Effector memory CD8-positive, alpha-beta T cell (primary cell): ENCODE data around the gene TM2D3.
A peak's percentile ranks its signal among the peaks of the same experiment; 100 is the strongest.
"Not testable (repeated sequence)": the region's sequence is repeated elsewhere in the genome, so short reads cannot be mapped to it uniquely, and the experiment has no call there.

ENCODE experiments used
- ATAC-seq: fragments of 150-1000 bp; cut with Tn5 transposase; replicated peaks from 2 replicates; pipeline ENCODE4 v1.10.0; 2021; ENCODE audit warnings: mild to moderate bottlenecking, moderate library complexity
- DNase-seq, 3 experiments: peaks; one replicate each; pipeline ENCODE4 v3.0.0; 2021
- H3K27ac Mint-ChIP-seq, 2 donors: one replicate each; pipeline ENCODE4 v1.8.0; 2022; ENCODE audit warnings: mild to moderate bottlenecking in 2 of 2, mixed read lengths in 2 of 2, moderate library complexity in 2 of 2
- H3K27me3 Mint-ChIP-seq, 2 donors: one replicate each; pipeline ENCODE4 v1.8.0; 2022; ENCODE audit warnings: mixed read lengths in 2 of 2
- H3K36me3 Mint-ChIP-seq: one replicate; pipeline ENCODE4 v1.8.0; 2022; ENCODE audit warnings: mild to moderate bottlenecking, moderate library complexity, mixed read lengths; ENCODE audit not compliant: insufficient read depth
- H3K4me1 Mint-ChIP-seq, 2 donors: one replicate each; pipeline ENCODE4 v1.8.0; 2022; ENCODE audit warnings: low read depth in 2 of 2, mixed read lengths in 2 of 2
- H3K4me3 Mint-ChIP-seq, 2 donors: one replicate each; pipeline ENCODE4 v1.8.0; 2022; ENCODE audit warnings: mild to moderate bottlenecking in 2 of 2, mixed read lengths in 2 of 2, moderate library complexity in 2 of 2
- H3K9me3 Mint-ChIP-seq, 2 donors: one replicate each; pipeline ENCODE4 v1.8.0; 2022; ENCODE audit warnings: mixed read lengths in 2 of 2

Gene TM2D3

GRCh38 chr15:101650145-101650544, 2.0 kb downstream of the TM2D3 start:
- peak overlapping the region in 1 of 2 donors; percentile 96 for H3K27ac Mint-ChIP-seq
- peak overlapping the region; percentile 86 to 90 for H3K4me3 Mint-ChIP-seq
- ATAC-seq (no peak), DNase-seq (no peak)
- peaks cover 70% of the 10 kb centered on the region for H3K36me3 Mint-ChIP-seq
- peaks cover 14 to 38% of the 10 kb centered on the region in 2 donors for H3K4me1 Mint-ChIP-seq
- H3K9me3 Mint-ChIP-seq: no peaks in the 10 kb centered on the region
- H3K27me3 Mint-ChIP-seq: no peaks in the 10 kb centered on the region

- no peaks in the 10 kb centered on the region for H3K9me3 Mint-ChIP-seq
- no peaks in the 10 kb centered on the region for H3K27me3 Mint-ChIP-seq
- peak overlapping the region in 1 of 2 donors; percentile 74 for H3K27ac Mint-ChIP-seq
- ATAC-seq: no peak
- no peak overlapping the region for H3K4me3 Mint-ChIP-seq
- peaks cover 18 to 36% of the 10 kb centered on the region in 2 donors for H3K4me1 Mint-ChIP-seq
- DNase-seq: no peak
- H3K36me3 Mint-ChIP-seq: peaks cover 86% of the 10 kb centered on the region
Observed at GRCh38 chr15:101648356-101648755, 3.8 kb downstream of the TM2D3 start.

- H3K27me3 Mint-ChIP-seq: no peaks in the 10 kb centered on the region
- no peak for DNase-seq
- H3K4me1 Mint-ChIP-seq: peaks cover 23 to 40% of the 10 kb centered on the region in 2 donors
- no peak overlapping the region for H3K4me3 Mint-ChIP-seq
- peaks cover 88% of the 10 kb centered on the region for H3K36me3 Mint-ChIP-seq
- ATAC-seq: no peak
- H3K9me3 Mint-ChIP-seq: no peaks in the 10 kb centered on the region
- no peak overlapping the region for H3K27ac Mint-ChIP-seq
Observed at GRCh38 chr15:101647251-101647650, 4.9 kb downstream of the TM2D3 start.

- Mint-ChIP-seq H3K27me3 (no peaks in the 10 kb centered on the region), H3K4me3 (no peak overlapping the region), H3K4me1 (peaks cover 28 to 46% of the 10 kb centered on the region in 2 donors), H3K27ac (no peak overlapping the region), H3K36me3 (peaks cover 87% of the 10 kb centered on the region), H3K9me3 (no peaks in the 10 kb centered on the region)
- ATAC-seq: no peak
- DNase-seq: no peak
Observed at GRCh38 chr15:101646672-101647071, 5.5 kb downstream of the TM2D3 start.

GRCh38 chr15:101642361-101642760, 9.8 kb downstream of the TM2D3 start:
- peaks cover 76% of the 10 kb centered on the region for H3K36me3 Mint-ChIP-seq
- H3K27ac Mint-ChIP-seq: peak overlapping the region; percentile 94

GRCh38 chr15:101641894-101642293, 10.3 kb downstream of the TM2D3 start:
- ATAC-seq (peak; percentile 90), DNase-seq (peak; percentile 8 to 38 (median 11))
- Mint-ChIP-seq H3K27me3 (no peaks in the 10 kb centered on the region), H3K4me1 (peaks cover 21 to 23% of the 10 kb centered on the region in 2 donors), H3K27ac (peak overlapping the region; percentile 94), H3K36me3 (peaks cover 76% of the 10 kb centered on the region), H3K9me3 (no peaks in the 10 kb centered on the region), H3K4me3 (peak overlapping the region in 1 of 2 donors; percentile 51)

More at GRCh38 chr15:101642361-101642760, 9.8 kb downstream of the TM2D3 start:
- no peak for DNase-seq
- peak overlapping the region; percentile 25 to 51 for H3K4me3 Mint-ChIP-seq
- H3K4me1 Mint-ChIP-seq: peaks cover 21 to 26% of the 10 kb centered on the region in 2 donors
- no peaks in the 10 kb centered on the region for H3K27me3 Mint-ChIP-seq
- no peaks in the 10 kb centered on the region for H3K9me3 Mint-ChIP-seq
- no peak for ATAC-seq

- DNase-seq (peak; percentile 77 to 84 (median 78)), ATAC-seq (peak; percentile 75)
- Mint-ChIP-seq H3K27ac (peak overlapping the region; percentile 94), H3K4me3 (peak overlapping the region; percentile 51 to 61), H3K27me3 (no peaks in the 10 kb centered on the region), H3K4me1 (peaks cover 21 to 23% of the 10 kb centered on the region in 2 donors), H3K9me3 (no peaks in the 10 kb centered on the region), H3K36me3 (peaks cover 70% of the 10 kb centered on the region)
Observed at GRCh38 chr15:101641129-101641764, 10.9 kb downstream of the TM2D3 start.

- Mint-ChIP-seq H3K36me3 (peaks cover 55% of the 10 kb centered on the region), H3K27ac (no peak overlapping the region), H3K4me3 (no peak overlapping the region), H3K27me3 (no peaks in the 10 kb centered on the region), H3K4me1 (peaks cover 17 to 19% of the 10 kb centered on the region in 2 donors), H3K9me3 (no peaks in the 10 kb centered on the region)
- ATAC-seq: no peak
- DNase-seq: no peak
Observed at GRCh38 chr15:101639667-101640066, 12.5 kb downstream of the TM2D3 start.

GRCh38 chr15:101637919-101638318, 14.3 kb downstream of the TM2D3 start:
- H3K27ac Mint-ChIP-seq: no peak overlapping the region

GRCh38 chr15:101637516-101637915, 14.7 kb downstream of the TM2D3 start:
- H3K27ac Mint-ChIP-seq: no peak overlapping the region
- DNase-seq (no peak), ATAC-seq (no peak)
- H3K9me3 Mint-ChIP-seq: no peaks in the 10 kb centered on the region
- H3K27me3 Mint-ChIP-seq: no peaks in the 10 kb centered on the region
- peaks cover 38% of the 10 kb centered on the region for H3K36me3 Mint-ChIP-seq
- peaks cover 13 to 14% of the 10 kb centered on the region in 2 donors for H3K4me1 Mint-ChIP-seq
- no peak overlapping the region for H3K4me3 Mint-ChIP-seq

More at GRCh38 chr15:101637919-101638318, 14.3 kb downstream of the TM2D3 start:
- peaks cover 38% of the 10 kb centered on the region for H3K36me3 Mint-ChIP-seq
- H3K27me3 Mint-ChIP-seq: no peaks in the 10 kb centered on the region
- H3K9me3 Mint-ChIP-seq: no peaks in the 10 kb centered on the region
- H3K4me3 Mint-ChIP-seq: no peak overlapping the region
- DNase-seq (no peak), ATAC-seq (no peak)
- peaks cover 16 to 17% of the 10 kb centered on the region in 2 donors for H3K4me1 Mint-ChIP-seq

- peaks cover 9% of the 10 kb centered on the region in 2 donors for H3K4me1 Mint-ChIP-seq
- no peaks in the 10 kb centered on the region for H3K9me3 Mint-ChIP-seq
- peaks cover 34% of the 10 kb centered on the region for H3K36me3 Mint-ChIP-seq
- ATAC-seq (no peak), DNase-seq (no peak)
- H3K4me3 Mint-ChIP-seq: no peak overlapping the region
- no peaks in the 10 kb centered on the region for H3K27me3 Mint-ChIP-seq
- peak overlapping the region in 1 of 2 donors; percentile 50 for H3K27ac Mint-ChIP-seq
Observed at GRCh38 chr15:101637038-101637437, 15.1 kb downstream of the TM2D3 start.

GRCh38 chr15:101635944-101636727, 16.0 kb downstream of the TM2D3 start:
- no peak for DNase-seq
- Mint-ChIP-seq H3K27ac (peak overlapping the region in 1 of 2 donors; percentile 50), H3K4me1 (peaks cover 4 to 5% of the 10 kb centered on the region in 2 donors), H3K27me3 (no peaks in the 10 kb centered on the region), H3K4me3 (no peak overlapping the region), H3K36me3 (peaks cover 30% of the 10 kb centered on the region), H3K9me3 (no peaks in the 10 kb centered on the region)
- ATAC-seq: no peak

GRCh38 chr15:101633356-101633755, 18.8 kb downstream of the TM2D3 start:
- ATAC-seq: no peak
- Mint-ChIP-seq H3K27ac (no peak overlapping the region), H3K27me3 (no peaks in the 10 kb centered on the region), H3K4me3 (no peak overlapping the region), H3K36me3 (peaks cover 16% of the 10 kb centered on the region), H3K4me1 (no peaks in the 10 kb centered on the region), H3K9me3 (no peaks in the 10 kb centered on the region)
- no peak for DNase-seq

GRCh38 chr15:101626729-101627128, 25.5 kb downstream of the TM2D3 start:
- H3K36me3 Mint-ChIP-seq, H3K27me3 Mint-ChIP-seq, H3K9me3 Mint-ChIP-seq, DNase-seq, ATAC-seq, H3K4me3 Mint-ChIP-seq: not testable (repeated sequence)
- Mint-ChIP-seq H3K4me1 (peaks cover 19 to 28% of the 10 kb centered on the region in 2 donors), H3K27ac (peak overlapping the region in 1 of 2 donors; percentile 26)
